GM19099 (cell line): ENCODE measurements around the gene MARCHF9.

ENCODE experiments used
- POLR2A ChIP-seq: IDR thresholded peaks from 3 replicates; pipeline ENCODE4 v1.6.1; 2011; ENCODE audit warnings: low read depth; ENCODE audit not compliant: insufficient read length; ENCODE audit errors: extremely low read depth

Gene MARCHF9

DNA sequence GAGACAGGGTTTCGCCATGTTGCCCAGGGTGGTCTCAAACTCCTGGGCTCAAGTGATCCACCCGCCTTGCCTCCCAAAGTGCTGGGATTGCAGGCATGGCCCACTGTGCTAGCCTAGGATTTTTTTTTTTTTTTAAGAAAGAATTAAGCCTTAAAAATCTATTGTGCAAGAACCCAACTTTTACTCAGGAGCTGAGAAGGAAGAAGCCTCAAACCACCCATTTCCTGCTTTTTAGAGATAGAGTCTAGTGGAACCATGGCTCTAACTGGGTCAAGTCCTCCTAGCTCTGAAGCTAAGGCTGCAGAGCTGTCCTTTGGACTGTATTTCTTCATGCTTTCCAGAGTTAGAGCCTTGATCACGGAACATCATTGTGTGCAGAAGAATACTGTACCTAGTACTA is 26.3 kb downstream of the MARCHF9 start:
- TF ChIP-seq POLR2A = no peak

DNA sequence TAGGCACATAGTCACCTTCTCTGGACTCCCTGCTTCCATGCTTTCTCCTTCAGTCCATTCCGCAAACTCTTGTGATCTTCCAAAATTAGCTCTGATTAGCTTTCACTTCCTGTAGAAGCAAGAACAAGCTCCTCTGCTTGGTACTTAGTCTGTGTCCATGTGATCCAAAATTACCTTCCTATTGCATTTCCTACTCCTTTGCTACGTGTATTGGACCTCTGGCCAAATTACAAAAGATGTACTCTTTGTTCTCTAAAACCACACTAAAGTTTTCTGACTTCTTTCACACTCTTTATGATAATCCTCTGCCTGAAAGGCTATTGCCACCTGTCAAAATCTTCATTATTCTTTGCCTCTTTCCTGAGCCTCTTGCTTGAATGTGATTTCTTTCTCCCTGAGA is 26.9 kb downstream of the MARCHF9 start:
- TF ChIP-seq POLR2A = no peak

DNA sequence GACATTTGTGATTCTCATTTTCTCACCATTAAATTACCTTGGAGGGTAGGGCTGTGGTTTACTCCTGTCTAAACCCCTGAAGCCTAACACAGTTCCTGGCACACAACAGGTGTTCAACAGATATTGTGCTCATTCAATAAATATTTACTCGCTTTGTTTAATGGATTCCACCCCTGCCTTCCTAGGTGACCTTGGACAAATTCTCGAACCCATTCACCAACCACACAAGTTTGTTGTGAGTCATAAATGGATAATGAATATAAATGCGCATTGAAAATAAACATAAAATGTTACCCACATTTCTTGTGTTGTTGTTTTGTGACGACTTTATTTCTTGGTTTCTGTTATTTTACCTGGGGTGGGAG is 27.3 kb downstream of the MARCHF9 start:
- no peak for TF ChIP-seq POLR2A

DNA sequence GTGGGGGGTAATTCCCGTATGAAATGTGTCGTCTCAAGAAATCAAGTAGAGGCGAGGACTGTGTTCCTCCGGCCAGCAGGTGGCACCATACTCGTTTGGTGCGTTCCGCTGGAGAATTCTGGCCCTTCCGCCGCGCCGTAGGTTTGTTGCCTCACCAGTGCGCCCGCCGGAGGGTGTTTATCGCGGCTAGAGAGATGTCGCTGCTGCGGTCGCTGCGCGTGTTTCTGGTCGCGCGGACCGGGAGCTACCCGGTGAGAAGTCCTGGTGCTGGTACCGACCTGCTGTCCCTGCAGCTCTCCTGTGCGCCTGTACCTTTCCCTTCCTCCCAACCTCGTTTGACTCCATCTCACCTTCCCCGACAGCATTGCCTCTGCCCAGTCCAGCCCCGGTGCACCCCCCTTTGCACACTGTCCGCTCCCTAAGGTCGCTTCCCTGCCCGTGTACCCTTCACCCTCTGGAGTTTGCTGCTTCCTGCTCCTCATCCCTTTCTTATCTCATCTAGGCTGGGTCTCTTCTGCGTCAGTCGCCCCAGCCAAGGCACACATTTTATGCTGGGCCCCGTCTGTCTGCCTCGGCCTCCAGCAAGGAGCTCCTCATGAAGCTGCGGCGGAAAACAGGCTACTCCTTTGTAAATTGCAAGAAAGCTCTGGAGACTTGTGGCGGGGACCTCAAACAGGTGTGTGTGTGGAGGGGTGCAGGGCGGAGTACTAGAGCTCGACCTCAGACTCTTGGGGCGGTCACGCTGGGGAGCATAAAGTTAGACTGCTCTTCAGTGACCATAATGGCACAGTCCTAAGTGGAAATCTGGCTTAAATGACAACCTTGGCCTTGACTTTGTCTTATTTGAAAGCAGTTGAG is 27.9 kb downstream of the MARCHF9 start, which contains the start of gene TSFM:
TSS of gene TSFM (plus strand) at position 180 of the 858 bp plus-strand sequence. CDS start at position 195, 15 bp downstream.
- TF ChIP-seq POLR2A = peak; percentile 90

DNA sequence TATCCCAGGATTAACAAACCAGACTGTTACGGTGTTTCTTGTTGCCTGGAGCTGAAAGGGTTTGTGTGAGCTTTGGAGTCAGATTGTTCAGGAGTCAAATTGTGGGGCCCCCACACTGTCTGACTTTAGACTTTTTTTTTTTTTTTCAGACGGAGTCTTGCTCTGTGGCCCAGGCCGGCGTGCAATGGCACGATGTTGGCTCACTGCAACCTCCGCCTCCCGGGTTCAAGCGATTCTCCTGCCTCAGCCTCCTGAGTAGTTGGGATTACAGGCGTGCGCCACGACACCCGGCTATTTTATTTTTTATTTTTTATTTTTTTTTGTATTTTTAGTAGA is 28.5 kb downstream of the MARCHF9 start:
- no peak for TF ChIP-seq POLR2A

DNA sequence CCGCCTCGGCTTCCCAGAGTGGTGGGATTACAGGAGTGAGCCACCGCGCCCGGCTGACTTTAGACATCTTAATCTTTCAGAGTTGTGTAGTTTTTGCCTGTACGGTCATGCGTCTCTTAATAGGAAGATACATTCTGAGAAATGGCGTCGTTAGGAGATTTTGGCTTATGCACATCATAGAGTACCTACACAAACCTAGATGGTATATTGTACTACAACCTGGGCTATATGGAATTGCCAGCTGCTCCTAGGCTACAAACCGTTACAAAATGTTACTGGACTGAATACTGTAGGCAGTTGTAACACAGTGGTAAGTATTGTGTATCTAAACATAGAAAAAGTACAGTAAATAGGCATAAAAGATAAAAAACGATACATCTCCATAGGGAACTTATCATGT is 29.0 kb downstream of the MARCHF9 start:
- no peak for TF ChIP-seq POLR2A

DNA sequence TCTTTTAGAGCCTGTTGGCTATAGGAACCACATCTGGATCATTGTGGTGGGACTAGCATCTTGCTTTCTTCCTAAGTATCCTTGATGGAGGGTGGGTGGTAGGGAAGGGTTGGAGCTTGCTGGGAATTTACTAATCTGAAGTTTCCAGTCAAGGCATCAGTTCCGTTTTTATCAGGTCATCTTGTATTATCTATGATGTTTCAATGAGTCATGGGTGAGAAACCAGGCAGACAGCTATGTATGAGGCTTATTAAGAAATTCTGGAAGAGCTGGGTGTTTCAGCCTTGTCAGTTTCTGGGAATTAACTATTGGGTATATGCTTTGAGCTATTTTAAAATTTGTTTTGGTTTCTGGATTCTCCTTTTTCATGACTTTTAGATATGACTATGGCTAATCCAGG is 39.0 kb downstream of the MARCHF9 start:
- TF ChIP-seq POLR2A = no peak

DNA sequence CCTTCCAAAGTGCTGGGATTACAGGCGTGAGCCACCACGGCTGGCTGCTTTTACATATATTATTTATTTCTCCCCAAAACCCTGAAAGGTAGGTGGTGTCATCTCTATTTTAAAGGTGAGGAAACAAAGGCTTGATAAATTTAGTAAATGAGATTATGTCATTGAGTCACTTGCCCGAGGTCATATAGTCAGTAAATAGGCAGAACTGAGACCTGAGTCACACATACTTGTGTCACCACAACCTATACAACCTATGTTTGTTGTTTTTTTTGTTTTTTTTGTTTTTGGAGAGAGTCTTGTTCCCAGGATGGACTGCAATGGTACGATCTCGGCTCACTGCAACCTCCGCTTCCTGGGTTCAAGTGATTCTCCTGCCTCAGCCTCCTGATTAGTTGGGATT is 40.5 kb downstream of the MARCHF9 start:
- TF ChIP-seq POLR2A = no peak

DNA sequence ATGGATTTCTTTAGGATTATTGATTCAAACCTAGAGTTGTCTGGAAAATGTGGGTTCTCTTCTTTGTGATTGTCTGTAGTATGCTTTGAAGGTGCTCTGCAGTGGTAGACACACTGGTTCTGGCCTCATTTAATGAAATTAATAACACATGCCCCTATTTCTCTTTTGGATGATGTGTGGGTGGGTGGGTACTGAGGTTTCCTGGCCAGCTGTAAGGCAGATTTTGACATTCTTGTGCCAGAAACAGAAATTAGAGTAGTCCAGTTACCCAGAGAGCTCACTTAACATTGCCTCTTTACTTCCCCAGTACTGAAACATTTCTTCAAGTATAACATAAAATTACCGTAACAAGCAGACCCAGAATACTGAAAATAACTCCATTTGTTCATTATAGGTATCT is 42.1 kb downstream of the MARCHF9 start:
- TF ChIP-seq POLR2A = no peak

DNA sequence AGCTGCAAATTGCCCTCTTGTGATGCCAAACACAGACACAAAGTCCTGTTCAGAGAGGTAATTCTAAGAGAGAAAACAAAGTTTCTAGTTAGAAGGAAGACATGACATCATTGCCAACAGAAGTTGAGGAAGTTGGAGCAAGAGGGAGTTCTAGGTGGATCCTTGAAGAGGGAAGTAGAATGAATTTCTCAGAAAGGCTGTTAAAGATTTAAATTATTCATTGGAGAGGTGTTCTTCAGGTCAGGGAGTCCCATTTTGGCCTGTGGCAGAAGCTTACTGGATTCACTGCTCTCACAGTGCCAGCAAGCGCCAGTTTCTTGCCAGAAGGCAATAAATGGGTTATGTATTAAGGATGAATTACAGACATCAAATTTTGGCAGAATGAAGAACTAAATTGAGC is 43.0 kb downstream of the MARCHF9 start:
- TF ChIP-seq POLR2A = no peak

DNA sequence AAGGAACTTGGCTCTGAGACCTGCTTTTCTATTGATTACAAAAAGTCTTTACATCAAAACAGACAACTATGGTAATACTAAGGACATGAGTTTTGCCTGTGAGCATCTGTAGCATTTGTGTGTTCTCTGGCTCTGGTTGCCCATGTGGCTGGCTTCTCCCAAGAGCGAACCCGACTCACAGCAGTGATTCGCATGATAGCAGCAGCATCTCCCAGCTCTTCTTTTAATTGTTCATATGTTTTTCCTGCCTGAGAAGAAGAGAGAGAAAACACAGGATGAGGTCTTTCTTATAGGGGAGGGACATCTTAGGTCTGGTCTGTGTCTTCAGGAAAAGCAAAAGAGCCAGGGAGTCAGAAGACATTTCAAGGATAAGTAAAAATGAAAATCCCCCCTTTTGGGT is 46.1 kb downstream of the MARCHF9 start:
- no peak for TF ChIP-seq POLR2A

DNA sequence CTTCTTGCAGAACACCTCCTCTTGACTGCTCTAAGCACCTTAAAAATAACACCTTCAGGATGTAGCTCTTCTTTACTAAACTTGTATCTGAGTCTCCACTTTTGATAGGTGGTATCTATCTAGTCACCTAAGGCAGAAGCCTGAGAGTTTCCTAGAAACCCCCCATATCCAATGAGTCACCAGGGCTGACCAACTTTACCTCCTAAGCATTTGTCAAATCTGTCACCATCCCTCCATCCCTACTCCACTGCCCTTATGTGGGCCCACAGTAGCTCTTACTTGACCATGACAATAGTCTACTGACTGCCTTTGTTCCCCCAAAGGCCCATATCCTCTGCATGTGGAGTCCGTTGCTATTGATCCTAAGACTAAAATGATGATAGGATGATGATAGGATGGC is 47.7 kb downstream of the MARCHF9 start:
- TF ChIP-seq POLR2A = no peak

DNA sequence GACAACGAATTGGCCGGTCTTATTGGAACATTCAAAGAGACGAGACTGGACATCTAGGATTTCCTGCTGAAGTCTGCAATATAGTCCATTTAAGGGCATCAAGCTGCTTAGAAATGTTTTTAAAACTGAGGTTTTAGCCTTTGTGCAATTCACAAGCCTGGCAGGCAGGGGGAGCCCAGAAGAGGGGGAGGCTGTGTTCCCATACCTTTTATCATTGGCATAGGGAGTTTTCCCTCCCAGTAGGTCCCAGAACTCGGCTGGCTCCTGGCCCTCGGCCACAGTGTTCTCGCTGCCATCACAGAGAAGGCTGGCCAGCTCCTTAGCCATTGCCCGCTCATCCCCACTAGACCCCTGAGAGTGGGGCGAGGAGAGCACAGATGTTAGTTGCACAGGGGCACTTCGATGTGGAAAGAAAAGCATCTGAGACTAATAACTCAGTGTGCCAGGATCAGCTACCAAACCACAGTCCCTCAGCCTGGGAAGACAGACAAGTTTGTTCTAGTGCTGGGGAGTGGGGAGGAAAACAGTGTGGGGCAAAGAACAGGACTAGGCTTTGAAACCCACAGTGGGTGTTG is 48.5 kb downstream of the MARCHF9 start:
- TF ChIP-seq POLR2A = no peak

DNA sequence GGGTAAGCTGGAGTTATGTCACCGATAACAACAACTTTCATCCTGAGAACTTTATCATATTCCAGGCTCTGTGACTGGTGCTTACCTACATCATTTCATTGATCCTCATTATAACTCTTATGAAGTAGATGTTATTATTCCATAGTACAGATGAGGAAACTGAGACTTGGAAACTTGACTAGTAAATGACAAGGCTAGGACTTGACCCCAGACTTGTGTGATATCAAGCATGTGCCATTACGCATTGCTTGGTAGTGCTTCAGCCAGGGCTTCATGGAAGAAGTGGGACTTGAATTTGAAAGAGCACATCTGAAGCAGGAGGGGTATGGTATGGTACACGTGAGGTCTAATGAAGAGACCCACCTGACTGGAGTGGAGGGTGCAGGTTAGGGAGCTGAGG is 51.8 kb downstream of the MARCHF9 start:
- no peak for TF ChIP-seq POLR2A

DNA sequence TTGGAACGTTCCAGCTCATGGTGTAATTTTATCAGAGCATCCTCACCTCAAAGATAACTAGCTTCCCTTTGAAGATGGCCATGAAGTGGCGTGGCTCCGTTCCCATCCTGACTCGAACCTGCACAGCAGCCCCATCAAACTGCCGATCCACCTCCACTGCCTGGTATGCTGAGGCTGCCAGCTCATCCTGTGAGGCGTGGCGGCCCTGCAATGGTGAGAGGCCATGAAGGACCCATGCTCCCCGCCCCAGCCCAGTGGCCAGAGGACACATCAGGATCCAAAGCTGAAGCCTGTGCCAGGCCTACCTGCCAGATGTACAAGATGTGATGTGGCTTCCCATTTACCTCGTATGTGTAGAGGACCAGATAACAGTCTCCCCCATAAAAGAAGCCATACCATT is 52.4 kb downstream of the MARCHF9 start:
- no peak for TF ChIP-seq POLR2A

DNA sequence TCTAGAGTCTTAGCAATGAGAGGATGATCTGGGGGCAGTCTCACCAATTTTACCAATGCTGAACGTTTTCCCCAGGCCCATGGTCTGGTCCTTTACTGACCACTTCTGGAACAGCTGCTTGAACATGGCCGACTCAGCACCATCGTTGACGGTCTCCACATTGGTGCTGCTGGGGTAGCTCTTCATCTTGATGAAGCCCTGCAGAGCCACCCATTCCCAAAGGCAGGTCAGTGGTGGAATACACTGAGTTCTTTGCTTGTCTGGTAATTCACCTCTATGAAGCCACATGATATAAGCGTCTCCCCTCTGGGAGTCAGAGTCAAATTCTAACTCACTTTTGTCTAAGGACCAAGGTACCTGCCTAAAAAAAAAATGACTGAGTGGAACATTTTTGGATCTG is 53.4 kb downstream of the MARCHF9 start:
- no peak for TF ChIP-seq POLR2A

DNA sequence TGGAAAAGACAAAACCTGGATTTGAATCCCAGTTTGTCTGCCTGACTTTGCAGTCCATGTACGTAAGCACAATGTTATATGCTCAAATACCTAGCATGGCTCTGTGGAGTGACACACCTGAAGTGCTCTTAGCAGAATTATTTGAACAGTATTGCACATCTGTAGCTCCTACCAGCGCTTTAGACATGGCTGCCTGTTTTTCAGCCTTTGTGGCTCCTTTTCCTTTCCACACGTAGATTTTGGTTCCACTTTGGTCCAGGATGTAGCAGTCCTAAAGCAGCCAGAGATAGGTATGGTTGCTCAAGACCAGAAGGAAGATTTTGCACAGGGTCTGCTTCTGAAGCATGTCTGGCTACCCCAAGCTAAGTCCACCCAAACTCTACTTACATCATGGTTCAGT is 54.5 kb downstream of the MARCHF9 start:
- TF ChIP-seq POLR2A = no peak
